ENCODE results near the gene CDKAL1. TPM values are rescaled to one million over a fixed set of nuclear protein-coding genes. Genes with fewer than 3 reads are reported as not detected.

The CDKAL1 gene
- total and polyA plus RNA-seq, 2 of the 13 experiments (the other 11 are each of a cell fraction or from before 2014, with no cell fraction given), result 9.5 to 27.7 TPM

DNA sequence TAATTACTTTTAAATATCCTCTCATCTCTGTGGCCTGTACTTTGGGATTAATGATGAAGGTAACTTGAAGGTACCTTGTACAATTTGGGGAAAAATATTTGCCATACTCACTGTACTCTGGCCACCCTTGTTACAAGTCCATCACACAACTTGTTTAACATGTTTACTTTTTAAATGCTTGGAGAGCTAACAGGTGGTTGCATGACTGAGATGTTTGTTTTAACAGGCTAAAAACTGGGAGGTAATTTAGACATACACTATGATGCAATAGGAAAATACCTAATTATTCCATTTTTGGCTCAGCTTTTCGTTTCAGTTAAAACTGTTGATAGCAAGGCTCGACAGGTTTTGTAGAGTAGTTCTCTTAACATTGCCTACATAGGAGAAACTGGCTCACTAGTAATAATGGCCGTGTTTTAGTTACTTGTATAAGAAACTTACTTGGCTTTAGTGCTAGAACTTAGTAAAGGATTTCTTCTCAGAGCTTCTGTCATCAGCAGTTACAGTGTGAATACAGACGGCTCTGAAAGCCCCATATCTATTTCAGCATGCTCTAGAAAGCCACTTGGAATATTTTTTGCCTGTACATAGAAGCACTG lies 569.5 kb downstream of the CDKAL1 start (continued):
- TF ChIP-seq ATF7 (IDR thresholded peaks at IDR 0.05) (peak; percentile 66), ATF7 (CRISPR knock-in tag; IDR thresholded peaks at IDR 0.05) (no peak), ZNF33A (CRISPR knock-in tag; IDR thresholded peaks at IDR 0.05; ENCODE audit: borderline replicate concordance) (no peak), SOX13 (IDR thresholded peaks at IDR 0.05) (no peak), SOX13 (CRISPR knock-in tag; conservative IDR thresholded peaks at IDR 0.05 in 1 of 2, IDR thresholded peaks at IDR 0.05 in 1 of 2) (peak in 1 of 2 experiments; percentile 82; a peak in 2 of 4 replicates), ZNF503 (CRISPR knock-in tag; IDR thresholded peaks at IDR 0.05) (peak; percentile 45; the same call in 1 of the 2 replicates), YEATS4 (CRISPR knock-in tag; IDR thresholded peaks at IDR 0.05; ENCODE audit: borderline replicate concordance) (0 out of 2 replicates have a peak, but pooled peaks have one; percentile 7), ZNF343 (CRISPR knock-in tag; IDR thresholded peaks at IDR 0.05) (no peak), HMG20B (CRISPR knock-in tag; conservative IDR thresholded peaks at IDR 0.05) (no peak; the same call in 1 of the 2 replicates), MEF2D (CRISPR knock-in tag; IDR thresholded peaks at IDR 0.05) (peak; percentile 28; the same call in 1 of the 2 replicates), SOX5 (CRISPR knock-in tag; IDR thresholded peaks at IDR 0.05; ENCODE audit: borderline replicate concordance) (peak; percentile 82; the same call in 1 of the 2 replicates), HNF4A (CRISPR knock-in tag; IDR thresholded peaks at IDR 0.05) (peak; percentile 69), NCOA2 (CRISPR knock-in tag; IDR thresholded peaks at IDR 0.05) (peak; percentile 74), GFI1 (CRISPR knock-in tag; IDR thresholded peaks at IDR 0.05; ENCODE audit: borderline replicate concordance) (peak; percentile 47; the same call in 1 of the 2 replicates), KDM2A (CRISPR knock-in tag; IDR thresholded peaks at IDR 0.05; ENCODE audit: borderline replicate concordance, low read depth) (no peak), AHDC1 (CRISPR knock-in tag; IDR thresholded peaks at IDR 0.05; ENCODE audit: borderline replicate concordance) (peak; percentile 87; the same call in 1 of the 2 replicates), FOSL2 (CRISPR knock-in tag; IDR thresholded peaks at IDR 0.05) (peak; percentile 23; the same call in 1 of the 2 replicates)
- TF ChIP-seq, protein P1, sequence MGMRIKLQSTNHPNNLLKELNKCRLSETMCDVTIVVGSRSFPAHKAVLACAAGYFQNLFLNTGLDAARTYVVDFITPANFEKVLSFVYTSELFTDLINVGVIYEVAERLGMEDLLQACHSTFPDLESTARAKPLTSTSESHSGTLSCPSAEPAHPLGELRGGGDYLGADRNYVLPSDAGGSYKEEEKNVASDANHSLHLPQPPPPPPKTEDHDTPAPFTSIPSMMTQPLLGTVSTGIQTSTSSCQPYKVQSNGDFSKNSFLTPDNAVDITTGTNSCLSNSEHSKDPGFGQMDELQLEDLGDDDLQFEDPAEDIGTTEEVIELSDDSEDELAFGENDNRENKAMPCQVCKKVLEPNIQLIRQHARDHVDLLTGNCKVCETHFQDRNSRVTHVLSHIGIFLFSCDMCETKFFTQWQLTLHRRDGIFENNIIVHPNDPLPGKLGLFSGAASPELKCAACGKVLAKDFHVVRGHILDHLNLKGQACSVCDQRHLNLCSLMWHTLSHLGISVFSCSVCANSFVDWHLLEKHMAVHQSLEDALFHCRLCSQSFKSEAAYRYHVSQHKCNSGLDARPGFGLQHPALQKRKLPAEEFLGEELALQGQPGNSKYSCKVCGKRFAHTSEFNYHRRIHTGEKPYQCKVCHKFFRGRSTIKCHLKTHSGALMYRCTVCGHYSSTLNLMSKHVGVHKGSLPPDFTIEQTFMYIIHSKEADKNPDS (CRISPR knock-in tag; IDR thresholded peaks at IDR 0.05), result peak; percentile 81; the same call in 1 of the 2 replicates
